Measurements from ENCODE around the gene SERPINB6. TPM values are rescaled to one million over a fixed set of nuclear protein-coding genes. Genes with fewer than 3 reads are reported as not detected.

The SERPINB6 gene
- total and polyA plus RNA-seq, 9 of the 15 experiments (the other 6 are each of a cell fraction or from before 2014, with no cell fraction given), result 86.6 to 211 (median 143) TPM

- TF ChIP-seq, protein P1, sequence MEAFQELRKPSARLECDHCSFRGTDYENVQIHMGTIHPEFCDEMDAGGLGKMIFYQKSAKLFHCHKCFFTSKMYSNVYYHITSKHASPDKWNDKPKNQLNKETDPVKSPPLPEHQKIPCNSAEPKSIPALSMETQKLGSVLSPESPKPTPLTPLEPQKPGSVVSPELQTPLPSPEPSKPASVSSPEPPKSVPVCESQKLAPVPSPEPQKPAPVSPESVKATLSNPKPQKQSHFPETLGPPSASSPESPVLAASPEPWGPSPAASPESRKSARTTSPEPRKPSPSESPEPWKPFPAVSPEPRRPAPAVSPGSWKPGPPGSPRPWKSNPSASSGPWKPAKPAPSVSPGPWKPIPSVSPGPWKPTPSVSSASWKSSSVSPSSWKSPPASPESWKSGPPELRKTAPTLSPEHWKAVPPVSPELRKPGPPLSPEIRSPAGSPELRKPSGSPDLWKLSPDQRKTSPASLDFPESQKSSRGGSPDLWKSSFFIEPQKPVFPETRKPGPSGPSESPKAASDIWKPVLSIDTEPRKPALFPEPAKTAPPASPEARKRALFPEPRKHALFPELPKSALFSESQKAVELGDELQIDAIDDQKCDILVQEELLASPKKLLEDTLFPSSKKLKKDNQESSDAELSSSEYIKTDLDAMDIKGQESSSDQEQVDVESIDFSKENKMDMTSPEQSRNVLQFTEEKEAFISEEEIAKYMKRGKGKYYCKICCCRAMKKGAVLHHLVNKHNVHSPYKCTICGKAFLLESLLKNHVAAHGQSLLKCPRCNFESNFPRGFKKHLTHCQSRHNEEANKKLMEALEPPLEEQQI (IDR thresholded peaks at IDR 0.05), result no peak
- peak; percentile 76 for TF ChIP-seq BCL6 (CRISPR knock-in tag; IDR thresholded peaks at IDR 0.05)
- TF ChIP-seq SRSF1 (IDR thresholded peaks at IDR 0.05; ENCODE audit: low read depth, low read length), result no peak
- no peak; the same call in 1 of the 2 replicates for TF ChIP-seq GATA2 (CRISPR knock-in tag; IDR thresholded peaks at IDR 0.05)
- TF ChIP-seq ZBTB26 (CRISPR knock-in tag; IDR thresholded peaks at IDR 0.05), result no peak
- TF ChIP-seq PTTG1 (tag; IDR thresholded peaks at IDR 0.05; ENCODE audit: low read depth), result peak; percentile 96
- TF ChIP-seq BHLHE40 (IDR thresholded peaks at IDR 0.05; ENCODE audit: low read length), result no peak
- no peak for TF ChIP-seq ILF3 (IDR thresholded peaks at IDR 0.05; ENCODE audit: borderline replicate concordance)
- no peak for TF ChIP-seq KHSRP (IDR thresholded peaks at IDR 0.05)
- TF ChIP-seq COPS2 (conservative IDR thresholded peaks at IDR 0.05), result no peak
- TF ChIP-seq XRCC4 (IDR thresholded peaks at IDR 0.05; ENCODE audit: extremely low read depth, insufficient read depth, insufficient read length), result no peak
- no peak for TF ChIP-seq ZBTB40 (IDR thresholded peaks at IDR 0.05)
- no peak for TF ChIP-seq ZBTB40 (CRISPR knock-in tag; IDR thresholded peaks at IDR 0.05)
- no peak for TF ChIP-seq SAFB (IDR thresholded peaks at IDR 0.05; ENCODE audit: borderline replicate concordance, low read depth, low read length)
- no peak for TF ChIP-seq JUN (IDR thresholded peaks at IDR 0.05; ENCODE audit: borderline replicate concordance, low read depth, low read length)
- TF ChIP-seq JUN (CRISPR knock-in tag; IDR thresholded peaks at IDR 0.05; ENCODE audit: borderline replicate concordance), result no peak
- peak; percentile 89 for TF ChIP-seq MTF1 (CRISPR knock-in tag; IDR thresholded peaks at IDR 0.05; ENCODE audit: borderline replicate concordance)
Observed at GRCh38 chr6:2979819-2980464, 8.6 kb upstream of the SERPINB6 start (continued).

Measured in K562 (cell line).